ENCODE results near the gene ANKRD9.

DNA sequence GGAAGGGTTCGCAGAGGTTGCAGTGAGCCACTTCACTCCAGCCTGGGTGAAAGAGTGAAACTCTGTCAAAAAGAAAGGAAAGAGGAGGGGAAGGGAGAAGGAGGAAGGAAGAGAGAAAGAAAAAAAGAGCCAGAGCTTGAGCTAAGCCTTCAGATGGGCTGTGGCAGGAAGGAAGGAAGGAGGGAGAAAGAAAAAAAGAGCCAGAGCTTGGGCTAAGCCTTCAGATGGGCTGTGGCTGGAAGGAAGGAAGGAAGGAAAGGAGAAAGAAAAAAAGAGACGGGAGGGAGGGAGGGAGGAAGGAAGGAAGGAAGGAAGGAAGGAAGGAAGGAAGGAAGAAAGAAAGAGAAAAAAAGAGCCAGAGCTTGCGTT, 13.6 kb upstream of the ANKRD9 start:
- TF ChIP-seq, protein P1, sequence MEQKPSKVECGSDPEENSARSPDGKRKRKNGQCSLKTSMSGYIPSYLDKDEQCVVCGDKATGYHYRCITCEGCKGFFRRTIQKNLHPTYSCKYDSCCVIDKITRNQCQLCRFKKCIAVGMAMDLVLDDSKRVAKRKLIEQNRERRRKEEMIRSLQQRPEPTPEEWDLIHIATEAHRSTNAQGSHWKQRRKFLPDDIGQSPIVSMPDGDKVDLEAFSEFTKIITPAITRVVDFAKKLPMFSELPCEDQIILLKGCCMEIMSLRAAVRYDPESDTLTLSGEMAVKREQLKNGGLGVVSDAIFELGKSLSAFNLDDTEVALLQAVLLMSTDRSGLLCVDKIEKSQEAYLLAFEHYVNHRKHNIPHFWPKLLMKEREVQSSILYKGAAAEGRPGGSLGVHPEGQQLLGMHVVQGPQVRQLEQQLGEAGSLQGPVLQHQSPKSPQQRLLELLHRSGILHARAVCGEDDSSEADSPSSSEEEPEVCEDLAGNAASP (IDR thresholded peaks at IDR 0.05) = no peak
- TF ChIP-seq RFX5 (IDR thresholded peaks at IDR 0.05; ENCODE audit: low read depth, low read length) (no peak), MTF1 (CRISPR knock-in tag; IDR thresholded peaks at IDR 0.05; ENCODE audit: borderline replicate concordance) (no peak), HCFC1 (IDR thresholded peaks at IDR 0.05; ENCODE audit: low read depth, low read length) (no peak), EZH2 (IDR thresholded peaks at IDR 0.05; ENCODE audit: borderline replicate concordance, low read depth, low read length) (no peak), POLR3A (IDR thresholded peaks at IDR 0.05; ENCODE audit: borderline replicate concordance, extremely low read depth, insufficient read depth, insufficient read length) (no peak), POLR2AphosphoS2 (IDR thresholded peaks at IDR 0.05; ENCODE audit: low read length) (no peak), RBFOX2 (IDR thresholded peaks at IDR 0.05; ENCODE audit: low read depth, low read length) (no peak), ZEB2 (IDR thresholded peaks at IDR 0.05) (no peak)
- TF ChIP-seq, protein P2, sequence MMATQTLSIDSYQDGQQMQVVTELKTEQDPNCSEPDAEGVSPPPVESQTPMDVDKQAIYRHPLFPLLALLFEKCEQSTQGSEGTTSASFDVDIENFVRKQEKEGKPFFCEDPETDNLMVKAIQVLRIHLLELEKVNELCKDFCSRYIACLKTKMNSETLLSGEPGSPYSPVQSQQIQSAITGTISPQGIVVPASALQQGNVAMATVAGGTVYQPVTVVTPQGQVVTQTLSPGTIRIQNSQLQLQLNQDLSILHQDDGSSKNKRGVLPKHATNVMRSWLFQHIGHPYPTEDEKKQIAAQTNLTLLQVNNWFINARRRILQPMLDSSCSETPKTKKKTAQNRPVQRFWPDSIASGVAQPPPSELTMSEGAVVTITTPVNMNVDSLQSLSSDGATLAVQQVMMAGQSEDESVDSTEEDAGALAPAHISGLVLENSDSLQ (IDR thresholded peaks at IDR 0.05) = no peak
